Gastroesophageal sphincter (tissue), 4 donors: ENCODE data around the gene CARS2. TPM values are rescaled to one million over a fixed set of nuclear protein-coding genes. Genes with fewer than 3 reads are reported as not detected.
"Not testable (repeated sequence)": the region's sequence is repeated elsewhere in the genome, so short reads cannot be mapped to it uniquely, and the experiment has no call there.

Source experiments
- ATAC-seq: fragments of 150-250 bp; one replicate; pipeline ENCODE4 v1.9.1; 2016; ENCODE audit warnings: mild to moderate bottlenecking, moderate library complexity
- H3K27ac ChIP-seq, 4 donors: fragments of 200-600 bp; sonication (generic) in 3 of 4; 1 replicate in 3 of 4; 2 replicates in 1 of 4; pipeline ENCODE4 v1.5.1; 2016 to 2019
- H3K27me3 ChIP-seq: fragments of 200-600 bp; sonication (generic); one replicate; pipeline ENCODE4 v1.5.1; 2019
- H3K36me3 ChIP-seq, 2 donors: fragments of 200-600 bp; sonication (generic); one replicate each; pipeline ENCODE4 v1.5.1; 2019; ENCODE audit warnings: control low read depth in 1 of 2
- H3K4me1 ChIP-seq, 3 donors: fragments of 200-600 bp; sonication (generic); 1 replicate in 2 of 3; 2 replicates in 1 of 3; pipeline ENCODE4 v1.5.1; 2016 to 2019; ENCODE audit warnings: control low read depth in 2 of 3
- H3K4me3 ChIP-seq, 2 donors: fragments of 200-600 bp; sonication (generic); one replicate each; pipeline ENCODE4 v1.5.1; 2019; ENCODE audit warnings: mild to moderate bottlenecking in 1 of 2, moderate library complexity in 1 of 2
- H3K9me3 ChIP-seq, 3 donors: fragments of 200-600 bp; sonication (generic); one replicate each; pipeline ENCODE4 v1.5.1; 2017 to 2019; ENCODE audit warnings: control low read depth in 2 of 3
- CTCF ChIP-seq, 4 experiments: fragments of 200-600 bp in 2 of 4; fragments of 450-650 bp in 2 of 4; sonication (generic) in 1 of 4; IDR thresholded peaks; one replicate each; pipeline ENCODE4 v1.5.1; 2017 to 2019; ENCODE audit warnings: antibody characterized with exemption in 4 of 4, mild to moderate bottlenecking in 2 of 4, moderate library complexity in 2 of 4
- EP300 ChIP-seq: sonication (generic); formaldehyde crosslinking; IDR thresholded peaks from one replicate; pipeline ENCODE4 v1.6.1; 2017; ENCODE audit warnings: antibody characterized with exemption, mild to moderate bottlenecking
- POLR2A ChIP-seq, 2 donors: fragments of 450-650 bp; IDR thresholded peaks; one replicate each; pipeline ENCODE4 v1.6.1; 2017; ENCODE audit warnings: antibody characterized with exemption in 2 of 2, mild to moderate bottlenecking in 2 of 2, moderate library complexity in 1 of 2
- POLR2AphosphoS5 ChIP-seq: sonication (generic); formaldehyde crosslinking; IDR thresholded peaks from one replicate; pipeline ENCODE4 v1.6.1; 2017; ENCODE audit warnings: antibody characterized with exemption
- WGBS, 2 donors: methylation state at CpG; one replicate each; pipeline ENCODE4 v1.1.5; 2018; ENCODE audit warnings: low coverage in 1 of 2; 5-methylcytosine and 5-hydroxymethylcytosine counted together
- total RNA-seq, 4 donors: library from RNA; depleted of rRNA; stranded (reverse); fragments of >200 nt; gene quantifications; one replicate each; pipeline ENCODE4 v1.1.0, GENCODE V29; 2016

CARS2 gene
- total RNA-seq, 4 donors from 2014 or later = 36.6 to 69.1 (median 53.8) TPM

- Histone ChIP-seq H3K9me3 (no peaks in the 10 kb centered on the region), H3K4me3 (no peak overlapping the region), H3K27me3 (no peaks in the 10 kb centered on the region), H3K36me3 (no peaks in the 10 kb centered on the region), H3K27ac (no peak overlapping the region), H3K4me1 (no peaks in the 10 kb centered on the region)
- 77 to 95% methylated on average over 5 of the region's 5 CpGs for WGBS, 2 donors
- no peak for ATAC-seq
- TF ChIP-seq POLR2A (IDR thresholded peaks at IDR 0.05) (no peak), POLR2AphosphoS5 (no peak)
Observed at GRCh38 chr13:110734561-110734960, 28.6 kb upstream of the CARS2 start.

- no peaks in the 10 kb centered on the region for H3K4me1 ChIP-seq
- no peak overlapping the region for H3K4me3 ChIP-seq
- no peaks in the 10 kb centered on the region for H3K9me3 ChIP-seq
- TF ChIP-seq EP300 (no peak), POLR2AphosphoS5 (no peak), CTCF (IDR thresholded peaks at IDR 0.05) (no peak), POLR2A (IDR thresholded peaks at IDR 0.05) (no peak)
- 94 to 100% methylated on average over 2 to 3 of the region's 3 CpGs for WGBS, 2 donors
- ATAC-seq = no peak
- no peak overlapping the region for H3K27ac ChIP-seq
- H3K36me3 ChIP-seq = no peaks in the 10 kb centered on the region
- no peaks in the 10 kb centered on the region for H3K27me3 ChIP-seq
Observed at GRCh38 chr13:110731072-110731471, 25.2 kb upstream of the CARS2 start.

- WGBS, 2 donors = 56 to 89% methylated on average over 1 to 6 of the region's 9 CpGs
- Histone ChIP-seq H3K36me3 (peaks cover 0 to 11% of the 10 kb centered on the region in 2 donors), H3K27me3 (no peaks in the 10 kb centered on the region), H3K27ac (no peak overlapping the region), H3K4me1 (peaks cover 0 to 5% (median 0%) of the 10 kb centered on the region in 3 donors), H3K4me3 (no peak overlapping the region), H3K9me3 (no peaks in the 10 kb centered on the region)
- ATAC-seq = no peak
- TF ChIP-seq POLR2AphosphoS5 = no peak
Observed at GRCh38 chr13:110726726-110727125, 20.8 kb upstream of the CARS2 start.

- H3K36me3 ChIP-seq = peaks cover 0 to 17% of the 10 kb centered on the region in 2 donors
- not testable (repeated sequence) for H3K4me1 ChIP-seq, H3K9me3 ChIP-seq, H3K27ac ChIP-seq, H3K4me3 ChIP-seq, ATAC-seq, H3K27me3 ChIP-seq
- WGBS, 2 donors = 100% methylated on average over 2 of the region's 6 CpGs; no CpG with 5 or more reads in 1 of the 2 donors
Observed at GRCh38 chr13:110726153-110726552, 20.2 kb upstream of the CARS2 start.

GRCh38 chr13:110723598-110723997 lies 17.7 kb upstream of the CARS2 start:
- no peaks in the 10 kb centered on the region for H3K27me3 ChIP-seq
- no peak for ATAC-seq
- 58 to 62% methylated on average over 8 of the region's 8 CpGs for WGBS, 2 donors
- no peaks in the 10 kb centered on the region for H3K9me3 ChIP-seq
- TF ChIP-seq POLR2A (IDR thresholded peaks at IDR 0.05) = no peak
- TF ChIP-seq CTCF (IDR thresholded peaks at IDR 0.05) = no peak
- TF ChIP-seq EP300 = no peak
- TF ChIP-seq POLR2AphosphoS5 = no peak
- no peak overlapping the region for H3K4me3 ChIP-seq
- H3K36me3 ChIP-seq = peaks cover 0 to 38% of the 10 kb centered on the region in 2 donors
- H3K4me1 ChIP-seq = peaks cover 0 to 9% (median 0%) of the 10 kb centered on the region in 3 donors
- H3K27ac ChIP-seq = no peak overlapping the region

GRCh38 chr13:110722971-110723370 lies 17.1 kb upstream of the CARS2 start:
- 64 to 67% methylated on average over 5 of the region's 5 CpGs for WGBS, 2 donors
- TF ChIP-seq POLR2AphosphoS5 (no peak), CTCF (IDR thresholded peaks at IDR 0.05) (no peak), EP300 (no peak), POLR2A (IDR thresholded peaks at IDR 0.05) (no peak)
- H3K4me1 ChIP-seq = peaks cover 2 to 16% (median 4%) of the 10 kb centered on the region in 3 donors
- H3K27me3 ChIP-seq = no peaks in the 10 kb centered on the region
- ATAC-seq = no peak
- H3K4me3 ChIP-seq = no peak overlapping the region
- no peak overlapping the region for H3K27ac ChIP-seq
- H3K9me3 ChIP-seq = no peaks in the 10 kb centered on the region
- H3K36me3 ChIP-seq = peaks cover 0 to 38% of the 10 kb centered on the region in 2 donors
